HCT116 (cell line): ENCODE measurements around the gene MOK. TPM values are rescaled to one million over a fixed set of nuclear protein-coding genes. Genes with fewer than 3 reads are reported as not detected.

Experiments used
- ATAC-seq: fragments of 200-7000 bp; cut with Tn5 transposase; 2 replicates; pipeline ENCODE4 v1.9.1; 2020; ENCODE audit warnings: mild to moderate bottlenecking, moderate library complexity
- BruUV-seq: library from RNA; stranded (reverse); fragments of 400-500 nt; replicated peaks from 2 replicates; lab custom pipeline; 2021; lab: Mats Ljungman, UMichigan
- CTCF ChIA-PET: fragments of 300-600 bp; sonication (Branson Sonifier 250); formaldehyde crosslinking; loops from one replicate; lab custom pipeline; 2021; ENCODE audit warnings: antibody characterized with exemption; lab: Charles Lee
- POLR2A ChIA-PET: fragments of 300-600, 350-600 bp; sonication (Branson Sonifier 250); formaldehyde crosslinking; loops from one replicate; lab custom pipeline; 2021; ENCODE audit warnings: antibody characterized with exemption; lab: Charles Lee
- RAD21 ChIA-PET, 2 experiments: fragments of 300-600 bp; sonication (Branson Sonifier 250); formaldehyde crosslinking; loops; one replicate each; lab custom pipeline; 2023; ENCODE audit warnings: low total read pairs in 2 of 2; ENCODE audit not compliant: uncharacterized antibody in 2 of 2, unreplicated experiment in 2 of 2, low non-redundant PET in 1 of 2; lab: Charles Lee
- DNase-seq: peaks from one replicate; pipeline ENCODE4 v3.0.0-alpha.2; 2010; ENCODE audit warnings: low read depth, low spot score
- H2AFZ ChIP-seq: fragments of 200-600 bp; shearing (Covaris generic), sonication (generic); 2 replicates; pipeline ENCODE4 v1.6.1; 2017; ENCODE audit warnings: low read depth, mixed run types, mixed read lengths, antibody characterized with exemption, low read length; ENCODE audit not compliant: poor library complexity, severe bottlenecking
- H3K27ac ChIP-seq: 2 replicates; pipeline ENCODE4 v1.5.1; 2012; ENCODE audit warnings: low read depth, low read length
- H3K27me3 ChIP-seq: fragments of 200-600 bp; sonication (generic); 2 replicates; pipeline ENCODE4 v1.6.1; 2016; ENCODE audit warnings: mixed run types, low read length, mixed read lengths; ENCODE audit not compliant: insufficient read depth
- H3K36me3 ChIP-seq, 2 experiments: fragments of 200-500 bp in 1 of 2; fragments of 200-600 bp in 1 of 2; sonication (Bioruptor generic) in 1 of 2; sonication (generic) in 1 of 2; 2 replicates each; pipeline versions ENCODE4 v1.5.1 to v1.6.1; 2014 to 2016; ENCODE audit warnings: low read length in 2 of 2, inconsistent platforms in 1 of 2, mixed read lengths in 1 of 2, mixed run types in 1 of 2; ENCODE audit not compliant: insufficient read depth in 2 of 2, control insufficient read depth in 1 of 2
- H3K4me1 ChIP-seq, 2 experiments: fragments of 200-600 bp in 1 of 2; sonication (generic) in 1 of 2; 2 replicates each; pipeline versions ENCODE4 v1.5.1 to v1.6.1; 2012 to 2017; ENCODE audit warnings: low read length in 2 of 2, inconsistent platforms in 1 of 2, mild to moderate bottlenecking in 1 of 2, mixed read lengths in 1 of 2, mixed run types in 1 of 2, moderate library complexity in 1 of 2; ENCODE audit not compliant: insufficient read depth in 2 of 2, control insufficient read depth in 1 of 2
- H3K4me2 ChIP-seq: fragments of 200-600 bp; sonication (generic); 2 replicates; pipeline ENCODE4 v1.6.1; 2017; ENCODE audit warnings: mixed run types, low read length, mixed read lengths
- H3K4me3 ChIP-seq, 2 experiments: fragments of 200-600 bp in 1 of 2; sonication (generic) in 1 of 2; replicated peaks in 1 of 2; 2 replicates each; pipeline ENCODE4 v1.5.1; 2011 to 2016; ENCODE audit warnings: low read length in 2 of 2, control low read depth in 1 of 2, low read depth in 1 of 2, mild to moderate bottlenecking in 1 of 2, mixed read lengths in 1 of 2, mixed run types in 1 of 2
- H3K79me2 ChIP-seq: fragments of 200-600 bp; sonication (generic); 2 replicates; pipeline ENCODE4 v1.6.1; 2017; ENCODE audit warnings: mild to moderate bottlenecking, mixed run types, low read length, moderate library complexity, mixed read lengths; ENCODE audit not compliant: insufficient read depth
- H3K9ac ChIP-seq: fragments of 200-600 bp; sonication (generic); 2 replicates; pipeline ENCODE4 v1.6.1; 2016; ENCODE audit warnings: low read length, mixed read lengths
- H3K9me2 ChIP-seq: fragments of 200-600 bp; sonication (generic), shearing (Covaris generic); 2 replicates; pipeline ENCODE4 v1.6.1; 2017; ENCODE audit warnings: mixed run types, mild to moderate bottlenecking, moderate library complexity; ENCODE audit not compliant: insufficient read depth
- H3K9me3 ChIP-seq, 2 experiments: fragments of 200-500 bp in 1 of 2; fragments of 200-600 bp in 1 of 2; sonication (Bioruptor generic) in 1 of 2; sonication (generic) in 1 of 2; 2 replicates each; pipeline ENCODE4 v1.6.1; 2014 to 2017; ENCODE audit warnings: low read length in 2 of 2, mixed read lengths in 2 of 2, inconsistent platforms in 1 of 2, low read depth in 1 of 2, mild to moderate bottlenecking in 1 of 2, mixed run types in 1 of 2, moderate library complexity in 1 of 2; ENCODE audit not compliant: control insufficient read depth in 1 of 2, insufficient read depth in 1 of 2
- H4K20me1 ChIP-seq: fragments of 200-600 bp; sonication (generic), shearing (Covaris generic); 2 replicates; pipeline ENCODE4 v1.6.1; 2017; ENCODE audit warnings: mixed run types, mild to moderate bottlenecking, moderate library complexity; ENCODE audit not compliant: insufficient read depth
- CBX3 ChIP-seq: IDR thresholded peaks from 2 replicates; pipeline ENCODE4 v1.6.1; 2012; ENCODE audit warnings: low read depth
- CEBPB ChIP-seq: IDR thresholded peaks from 2 replicates; pipeline ENCODE4 v1.6.1; 2012; ENCODE audit warnings: low read depth
- EGR1 ChIP-seq: IDR thresholded peaks from 2 replicates; pipeline ENCODE4 v1.6.1; 2012; ENCODE audit warnings: low read depth
- ELF1 ChIP-seq: IDR thresholded peaks from 2 replicates; pipeline ENCODE4 v1.6.1; 2012; ENCODE audit warnings: low read depth, borderline replicate concordance
- FOSL1 ChIP-seq: IDR thresholded peaks from 2 replicates; pipeline ENCODE4 v1.6.1; 2012; ENCODE audit warnings: low read depth
- POLR2A ChIP-seq: IDR thresholded peaks from 2 replicates; pipeline ENCODE4 v1.7.0; 2011; ENCODE audit warnings: borderline replicate concordance; ENCODE audit not compliant: insufficient read depth, insufficient read length; ENCODE audit errors: extremely low read depth
- RAD21 ChIP-seq: IDR thresholded peaks from 2 replicates; pipeline ENCODE4 v1.6.1; 2012; ENCODE audit warnings: low read depth, mild to moderate bottlenecking
- SP1 ChIP-seq: IDR thresholded peaks from 2 replicates; pipeline ENCODE4 v1.6.1; 2012; ENCODE audit warnings: low read depth
- YY1 ChIP-seq: IDR thresholded peaks from 2 replicates; pipeline ENCODE4 v1.6.1; 2011; ENCODE audit warnings: low read length, low read depth, moderate library complexity, mild to moderate bottlenecking; ENCODE audit not compliant: insufficient replicate concordance; ENCODE audit errors: extremely low read depth
- ZFX ChIP-seq: fragments of 450-650 bp; IDR thresholded peaks from 2 replicates; pipeline ENCODE4 v1.6.1; 2017
- ZNF274 ChIP-seq: fragments of 200-500 bp; sonication (Bioruptor generic); IDR thresholded peaks from 2 replicates; pipeline ENCODE4 v1.6.1; 2014; ENCODE audit warnings: mild to moderate bottlenecking, low read depth, low read length, inconsistent platforms
- intact Hi-C: fragments of 100-400 bp; cut with micrococcal nuclease; formaldehyde crosslinking; loops from 2 replicates; pipeline ENCODE4 v1.10.0; 2022
- total RNA-seq: library from RNA; stranded (reverse); gene quantifications from one replicate; pipeline ENCODE4 v1.2.1, GENCODE V29; 2021; ENCODE audit not compliant: unreplicated experiment
- TF ChIP-seq, protein P1 (sequence below): IDR thresholded peaks from 2 replicates; pipeline ENCODE4 v1.6.1; 2012
- TF ChIP-seq, protein P2 (sequence below), 3 experiments: fragments of 200-600 bp in 1 of 3; sonication (generic) in 1 of 3; IDR thresholded peaks in 2 of 3; conservative IDR thresholded peaks in 1 of 3; 2 replicates each; pipeline ENCODE4 v1.5.1; 2012 to 2017; ENCODE audit warnings: low read depth in 2 of 3, low read length in 2 of 3, antibody characterized with exemption in 1 of 3, borderline replicate concordance in 1 of 3, control low read depth in 1 of 3, mild to moderate bottlenecking in 1 of 3, mixed read lengths in 1 of 3, mixed run types in 1 of 3, moderate library complexity in 1 of 3; ENCODE audit not compliant: insufficient read depth in 1 of 3

Gene MOK
- total RNA-seq, 1 experiment from 2014 or later, result 9.4 TPM

DNA sequence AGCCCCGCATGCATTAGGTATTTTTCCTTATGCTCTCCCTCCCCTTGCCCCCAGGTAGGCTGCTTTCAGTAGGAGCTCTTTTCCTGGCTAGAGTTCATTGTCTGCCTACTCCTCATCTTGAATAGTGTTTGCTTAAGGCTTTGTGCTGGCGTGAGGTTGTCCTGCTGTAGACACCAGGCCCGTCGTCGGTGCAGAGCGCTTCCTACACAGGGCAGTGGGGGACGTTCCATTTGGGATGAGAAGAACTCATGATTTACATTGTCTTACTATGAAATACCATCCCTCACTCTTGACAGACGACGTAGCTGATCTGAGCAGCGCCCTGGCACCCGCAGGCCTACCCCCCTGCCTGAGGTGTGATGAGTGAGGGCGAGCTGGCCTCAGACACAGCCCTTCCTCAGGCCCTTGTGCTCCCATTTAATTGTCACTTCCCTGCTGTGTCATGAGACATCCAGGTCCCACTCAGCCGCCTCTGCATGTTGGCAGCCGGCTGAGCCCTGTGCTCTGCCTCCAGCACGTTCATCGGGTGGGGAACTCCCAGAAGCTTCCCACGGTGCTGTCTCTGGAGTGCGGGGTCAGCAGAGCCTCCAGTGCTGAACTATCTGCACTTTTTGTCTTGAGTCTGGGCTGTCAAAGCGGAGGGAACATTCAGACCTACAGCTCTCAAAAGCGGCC lies 89.3 kb downstream of the MOK start:
- intact Hi-C loops, result no loop called here
- DNase-seq (no peak), ATAC-seq (no peak)
- TF ChIP-seq ELF1 (no peak), ZFX (no peak), RAD21 (no peak), ZNF274 (no peak), SP1 (no peak), CBX3 (no peak), CEBPB (no peak), FOSL1 (no peak), YY1 (no peak), POLR2A (no peak), EGR1 (no peak)
- TF ChIP-seq, protein P1, sequence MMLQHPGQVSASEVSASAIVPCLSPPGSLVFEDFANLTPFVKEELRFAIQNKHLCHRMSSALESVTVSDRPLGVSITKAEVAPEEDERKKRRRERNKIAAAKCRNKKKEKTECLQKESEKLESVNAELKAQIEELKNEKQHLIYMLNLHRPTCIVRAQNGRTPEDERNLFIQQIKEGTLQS, result no peak
- TF ChIP-seq, protein P2, sequence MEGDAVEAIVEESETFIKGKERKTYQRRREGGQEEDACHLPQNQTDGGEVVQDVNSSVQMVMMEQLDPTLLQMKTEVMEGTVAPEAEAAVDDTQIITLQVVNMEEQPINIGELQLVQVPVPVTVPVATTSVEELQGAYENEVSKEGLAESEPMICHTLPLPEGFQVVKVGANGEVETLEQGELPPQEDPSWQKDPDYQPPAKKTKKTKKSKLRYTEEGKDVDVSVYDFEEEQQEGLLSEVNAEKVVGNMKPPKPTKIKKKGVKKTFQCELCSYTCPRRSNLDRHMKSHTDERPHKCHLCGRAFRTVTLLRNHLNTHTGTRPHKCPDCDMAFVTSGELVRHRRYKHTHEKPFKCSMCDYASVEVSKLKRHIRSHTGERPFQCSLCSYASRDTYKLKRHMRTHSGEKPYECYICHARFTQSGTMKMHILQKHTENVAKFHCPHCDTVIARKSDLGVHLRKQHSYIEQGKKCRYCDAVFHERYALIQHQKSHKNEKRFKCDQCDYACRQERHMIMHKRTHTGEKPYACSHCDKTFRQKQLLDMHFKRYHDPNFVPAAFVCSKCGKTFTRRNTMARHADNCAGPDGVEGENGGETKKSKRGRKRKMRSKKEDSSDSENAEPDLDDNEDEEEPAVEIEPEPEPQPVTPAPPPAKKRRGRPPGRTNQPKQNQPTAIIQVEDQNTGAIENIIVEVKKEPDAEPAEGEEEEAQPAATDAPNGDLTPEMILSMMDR (IDR thresholded peaks at IDR 0.05 in 2 of 3, conservative IDR thresholded peaks at IDR 0.05 in 1 of 3; ENCODE audit: borderline replicate concordance in 1 of 3, insufficient read depth in 1 of 3, low read depth in 2 of 3, low read length in 2 of 3), result no peak
- H3K27me3 ChIP-seq, result no peaks in the 10 kb centered on the region
- H3K27ac ChIP-seq, result no peak overlapping the region
- POLR2A ChIA-PET, result no interaction called here
- no peak overlapping the region for H3K4me3 ChIP-seq
- H3K4me2 ChIP-seq, result no peak overlapping the region
- no peaks in the 10 kb centered on the region for H4K20me1 ChIP-seq
- RAD21 ChIA-PET, result no interaction called here
- no peak overlapping the region for H3K9ac ChIP-seq
- no peaks in the 10 kb centered on the region for H3K9me3 ChIP-seq
- CTCF ChIA-PET, result interaction anchor here (1.3 kb wide), 1 partner anchor 98 kb away, joined by 3 read pairs; no protein-coding TSS in a partner anchor
- 0 out of 4 replicates have a peak, but pooled peaks cover 0 to under 1% of the 10 kb centered on the region in 2 experiments for H3K4me1 ChIP-seq
- H3K9me2 ChIP-seq, result no peaks in the 10 kb centered on the region
- H3K36me3 ChIP-seq, result 0 out of 4 replicates have a peak, but pooled peaks cover 0 to 5% of the 10 kb centered on the region in 2 experiments
- H2AFZ ChIP-seq, result no peak overlapping the region
- H3K79me2 ChIP-seq, result peaks cover 24% of the 10 kb centered on the region
- BruUV-seq, result no TSS peak
